ENCODE data around the gene DHX16. TPM values are rescaled to one million over a fixed set of nuclear protein-coding genes. Genes with fewer than 3 reads are reported as not detected.

The DHX16 gene
- total RNA-seq, 1 experiment from 2014 or later: 34.8 TPM

GRCh38 chr6:30676660-30677285 is 4.0 kb upstream of the DHX16 start:
- no peak overlapping the region for H3K4me2 ChIP-seq (ENCODE audit: insufficient read depth, insufficient read length, low read length)
- H4K8ac ChIP-seq (replicated peaks; ENCODE audit: insufficient read length, low read depth, low read length): no peak overlapping the region
- no CpG with 5 or more reads among the region's 10 CpGs for WGBS (ENCODE audit: extremely low coverage, insufficient read length, low lambda C conversion rate)
- no peaks in the 10 kb centered on the region for H3K27me3 Mint-ChIP-seq (ENCODE audit: low read depth)
- H2BK20ac ChIP-seq (ENCODE audit: low read depth, low read length, poor library complexity, severe bottlenecking): no peak overlapping the region
- no peaks in the 10 kb centered on the region for H3K27me3 ChIP-seq (ENCODE audit: insufficient read depth, low read length)
- no peak overlapping the region for H3K56ac ChIP-seq (ENCODE audit: insufficient read length, low read depth, low read length)
- no peak overlapping the region for H2BK120ac ChIP-seq (ENCODE audit: low read depth, low read length, poor library complexity, severe bottlenecking)
- H3K4me3 Mint-ChIP-seq: no peak overlapping the region; a peak in 1 of 5 replicates
- H3K4me1 ChIP-seq (ENCODE audit: insufficient read depth, low read length): no peaks in the 10 kb centered on the region; the same call in 1 of the 2 replicates
- no peaks in the 10 kb centered on the region; a peak in 1 of 5 replicates for H3K9me3 Mint-ChIP-seq
- H3K14ac ChIP-seq (ENCODE audit: insufficient read depth, low read length): no peak overlapping the region
- H3K9me3 ChIP-seq (ENCODE audit: control insufficient read depth, low read depth, low read length): no peaks in the 10 kb centered on the region
- no peak overlapping the region for H3K23ac ChIP-seq (ENCODE audit: insufficient read length, low read depth, low read length)
- no peak overlapping the region for H3K9ac ChIP-seq (ENCODE audit: extremely low read depth, insufficient read length, low read length)
- no peak for TF ChIP-seq CTCF (conservative IDR thresholded peaks at IDR 0.05)
- no peak overlapping the region for H3T11ph ChIP-seq (ENCODE audit: low read length)
- no peaks in the 10 kb centered on the region for H4K20me1 ChIP-seq (ENCODE audit: control insufficient read depth, insufficient read depth, insufficient read length)
- H3K27ac Mint-ChIP-seq: peak overlapping the region in 1 of 3 experiments; percentile 75; a peak in 1 of 7 replicates
- no peak overlapping the region for H4K5ac ChIP-seq (ENCODE audit: insufficient read length, low read depth, low read length)
- DNase-seq: no peak
- no peak overlapping the region for H2BK12ac ChIP-seq (ENCODE audit: insufficient read length, low read depth, low read length)
- no peak overlapping the region for H2AFZ ChIP-seq (ENCODE audit: low read length)
- H3K36me3 Mint-ChIP-seq (ENCODE audit: insufficient read depth in 1 of 3, low read depth in 3 of 3): peaks cover 10 to 30% (median 25%) of the 10 kb centered on the region in 3 experiments; a peak in 6 of 7 replicates
- no peak overlapping the region for H4K91ac ChIP-seq (ENCODE audit: insufficient read length, low read depth, low read length)
- peaks cover 4% of the 10 kb centered on the region for H3K23me2 ChIP-seq (ENCODE audit: insufficient read length, low read depth, low read length, poor library complexity, severe bottlenecking)
- no peak overlapping the region for H2BK5ac ChIP-seq (ENCODE audit: insufficient read length, low read length)
- H3K27ac ChIP-seq (ENCODE audit: insufficient read length, low read depth, low read length): no peak overlapping the region
- H3K79me1 ChIP-seq (ENCODE audit: insufficient read depth, low read depth, low read length, poor library complexity, severe bottlenecking): peaks cover 3% of the 10 kb centered on the region
- no peak overlapping the region for H2AK5ac ChIP-seq (ENCODE audit: insufficient read length, low read length)
- H3K79me2 ChIP-seq (ENCODE audit: insufficient read depth, low read length): no peaks in the 10 kb centered on the region
- no peak overlapping the region for H2BK15ac ChIP-seq (ENCODE audit: low read depth, low read length)
- no peak overlapping the region for H3K18ac ChIP-seq (ENCODE audit: insufficient read length, low read depth, low read length)
- no peak overlapping the region for H3K4ac ChIP-seq (ENCODE audit: low read depth, low read length)
- peaks cover 19 to 22% of the 10 kb centered on the region in 2 experiments for H3K4me1 Mint-ChIP-seq

Measured in H9 (cell line).